Measurements from ENCODE around the gene DUS3L. TPM values are rescaled to one million over a fixed set of nuclear protein-coding genes. Genes with fewer than 3 reads are reported as not detected.

The DUS3L gene
- total and polyA plus RNA-seq, 2 of the 8 experiments (the other 6 are each of a cell fraction or from before 2014, with no cell fraction given), result 37.6 to 39.1 TPM

- TF ChIP-seq CHD7 (IDR thresholded peaks at IDR 0.05; ENCODE audit: insufficient replicate concordance, low read length), result no peak
- no peak for TF ChIP-seq FOSL1 (IDR thresholded peaks at IDR 0.05; ENCODE audit: insufficient read depth, low read depth, low read length)
- TF ChIP-seq NANOG (IDR thresholded peaks at IDR 0.05; ENCODE audit: insufficient read depth, low read depth, low read length, poor library complexity, severe bottlenecking), result no peak
- TF ChIP-seq KDM5A (IDR thresholded peaks at IDR 0.05; ENCODE audit: low read length), result no peak
- no peak for TF ChIP-seq MAFK (IDR thresholded peaks at IDR 0.05; ENCODE audit: low read depth, low read length)
Measured at GRCh38 chr19:5806905-5807304, 15.9 kb upstream of the DUS3L start (continued).
